ENCODE results near the gene GDAP2. TPM values are rescaled to one million over a fixed set of nuclear protein-coding genes. Genes with fewer than 3 reads are reported as not detected.

The GDAP2 gene
- total RNA-seq, 4 donors from 2014 or later, result 9.6 to 43.5 (median 31.5) TPM

DNA sequence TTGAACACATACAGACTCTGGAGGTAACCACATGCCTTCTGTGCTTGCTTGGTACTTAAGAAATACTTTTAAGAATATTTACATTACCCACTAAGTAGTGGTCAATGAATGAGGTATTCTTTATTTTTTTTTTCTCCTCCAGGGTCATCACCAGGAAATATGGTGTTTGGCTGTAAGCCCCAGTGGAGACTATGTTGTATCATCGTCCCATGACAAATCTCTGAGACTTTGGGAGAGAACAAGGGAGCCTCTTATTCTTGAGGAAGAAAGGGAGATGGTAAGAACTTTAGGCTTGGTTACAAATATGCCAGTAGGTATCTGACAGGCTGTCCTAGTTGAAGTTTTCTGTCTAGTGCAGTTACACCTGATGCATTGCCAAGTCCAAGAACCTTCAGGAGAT, 23.0 kb upstream of the GDAP2 start:
- Histone ChIP-seq H3K27me3 (no peaks in the 10 kb centered on the region), H3K4me1 (no peaks in the 10 kb centered on the region), H3K9me3 (no peaks in the 10 kb centered on the region), H3K27ac (no peak overlapping the region), H3K4me3 (no peak overlapping the region), H3K36me3 (peaks cover 0 to 93% (median 31%) of the 10 kb centered on the region in 4 donors)
- 92 to 100% methylated on average over 1 of the region's 1 CpG for WGBS, 2 donors (ENCODE audit: low coverage in 1 of 2)
- intact Hi-C loops (cut with DNase I; ENCODE audit: low total_unique reads) (no loop called here), in situ Hi-C loops (cut with MboI; ENCODE audit: low pct_ligation_motif_present in 1 of 4, low pct_unique_long_range_greater_than_20kb in 1 of 4, low sequenced_read_pairs in 3 of 4) (no loop called here)
- DNase-seq, result no peak
- TF ChIP-seq POLR2AphosphoS5 (IDR thresholded peaks at IDR 0.05) (no peak), POLR2A (IDR thresholded peaks at IDR 0.05) (no peak), EP300 (IDR thresholded peaks at IDR 0.05; ENCODE audit: low read depth) (no peak)
- TF ChIP-seq, protein P1, sequence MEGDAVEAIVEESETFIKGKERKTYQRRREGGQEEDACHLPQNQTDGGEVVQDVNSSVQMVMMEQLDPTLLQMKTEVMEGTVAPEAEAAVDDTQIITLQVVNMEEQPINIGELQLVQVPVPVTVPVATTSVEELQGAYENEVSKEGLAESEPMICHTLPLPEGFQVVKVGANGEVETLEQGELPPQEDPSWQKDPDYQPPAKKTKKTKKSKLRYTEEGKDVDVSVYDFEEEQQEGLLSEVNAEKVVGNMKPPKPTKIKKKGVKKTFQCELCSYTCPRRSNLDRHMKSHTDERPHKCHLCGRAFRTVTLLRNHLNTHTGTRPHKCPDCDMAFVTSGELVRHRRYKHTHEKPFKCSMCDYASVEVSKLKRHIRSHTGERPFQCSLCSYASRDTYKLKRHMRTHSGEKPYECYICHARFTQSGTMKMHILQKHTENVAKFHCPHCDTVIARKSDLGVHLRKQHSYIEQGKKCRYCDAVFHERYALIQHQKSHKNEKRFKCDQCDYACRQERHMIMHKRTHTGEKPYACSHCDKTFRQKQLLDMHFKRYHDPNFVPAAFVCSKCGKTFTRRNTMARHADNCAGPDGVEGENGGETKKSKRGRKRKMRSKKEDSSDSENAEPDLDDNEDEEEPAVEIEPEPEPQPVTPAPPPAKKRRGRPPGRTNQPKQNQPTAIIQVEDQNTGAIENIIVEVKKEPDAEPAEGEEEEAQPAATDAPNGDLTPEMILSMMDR (IDR thresholded peaks at IDR 0.05), result no peak

DNA sequence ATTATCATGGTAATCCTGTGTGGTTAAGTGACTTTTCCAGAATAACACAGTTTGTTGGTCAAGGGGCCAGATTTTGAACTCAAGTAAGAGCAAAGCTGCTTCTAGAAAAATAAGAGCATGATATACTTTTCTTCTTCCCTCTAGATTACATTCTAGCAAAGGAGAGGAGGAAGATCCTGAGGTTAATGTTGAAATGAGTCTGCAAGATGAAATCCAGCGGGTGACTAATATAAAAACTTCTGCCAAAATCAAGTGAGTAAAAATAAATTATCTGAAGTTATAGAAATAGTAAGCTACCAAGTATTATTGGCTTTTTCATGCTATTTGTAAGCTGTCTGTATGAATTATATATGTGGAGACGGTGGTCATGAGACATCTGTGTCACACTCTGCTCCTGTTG, 12.9 kb upstream of the GDAP2 start:
- no peak for DNase-seq
- Histone ChIP-seq H3K27me3 (no peaks in the 10 kb centered on the region), H3K4me1 (no peaks in the 10 kb centered on the region), H3K4me3 (no peak overlapping the region), H3K36me3 (peaks cover 0 to 78% (median 34%) of the 10 kb centered on the region in 4 donors), H3K9me3 (no peaks in the 10 kb centered on the region), H3K27ac (no peak overlapping the region)
- in situ Hi-C loops (cut with MboI; ENCODE audit: low pct_ligation_motif_present in 1 of 4, low pct_unique_long_range_greater_than_20kb in 1 of 4, low sequenced_read_pairs in 3 of 4), result no loop called here
- no peak for TF ChIP-seq POLR2AphosphoS5 (IDR thresholded peaks at IDR 0.05)
- TF ChIP-seq, protein P1 (IDR thresholded peaks at IDR 0.05), result no peak
- TF ChIP-seq EP300 (IDR thresholded peaks at IDR 0.05; ENCODE audit: low read depth), result no peak
- TF ChIP-seq POLR2A (IDR thresholded peaks at IDR 0.05), result no peak
- 88 to 97% methylated on average over 2 of the region's 2 CpGs for WGBS, 2 donors (ENCODE audit: low coverage in 1 of 2)
- intact Hi-C loops (cut with DNase I; ENCODE audit: low total_unique reads), result no loop called here

DNA sequence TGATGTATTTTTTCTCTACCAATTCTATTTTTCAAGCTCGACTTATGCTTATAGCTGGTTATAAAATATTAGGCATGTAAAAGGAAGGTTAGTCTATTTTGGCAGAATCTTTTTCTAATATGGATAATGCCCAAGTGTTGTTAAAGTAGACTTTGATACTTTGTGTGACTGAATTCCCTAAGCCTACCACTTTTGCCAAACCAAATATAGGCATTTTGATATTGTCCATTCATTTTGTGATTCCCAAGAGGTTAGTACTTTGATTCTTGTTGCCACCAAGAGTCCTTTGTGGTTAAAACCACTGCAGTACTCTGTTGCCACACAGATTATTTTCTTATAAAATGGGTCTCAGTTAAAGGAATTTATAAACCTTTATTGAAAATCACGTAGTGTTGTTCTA, 4.3 kb upstream of the GDAP2 start:
- TF ChIP-seq POLR2AphosphoS5 (IDR thresholded peaks at IDR 0.05), result no peak
- no peak for TF ChIP-seq POLR2A (IDR thresholded peaks at IDR 0.05)
- TF ChIP-seq, protein P1 (IDR thresholded peaks at IDR 0.05), result no peak
- no peak for TF ChIP-seq EP300 (IDR thresholded peaks at IDR 0.05; ENCODE audit: low read depth)
- no peak for DNase-seq
- peaks cover 0 to 31% (median 13%) of the 10 kb centered on the region in 4 donors for H3K36me3 ChIP-seq
- H3K4me1 ChIP-seq, result peaks cover 11 to 22% (median 13%) of the 10 kb centered on the region in 4 donors
- intact Hi-C loops (cut with DNase I; ENCODE audit: low total_unique reads) (no loop called here), in situ Hi-C loops (cut with MboI; ENCODE audit: low pct_ligation_motif_present in 1 of 4, low pct_unique_long_range_greater_than_20kb in 1 of 4, low sequenced_read_pairs in 3 of 4) (no loop called here)
- H3K27me3 ChIP-seq, result no peaks in the 10 kb centered on the region
- H3K27ac ChIP-seq, result no peak overlapping the region
- no peaks in the 10 kb centered on the region for H3K9me3 ChIP-seq
- H3K4me3 ChIP-seq, result no peak overlapping the region
- 90 to 93% methylated on average over 2 of the region's 2 CpGs for WGBS, 2 donors (ENCODE audit: low coverage in 1 of 2)

DNA sequence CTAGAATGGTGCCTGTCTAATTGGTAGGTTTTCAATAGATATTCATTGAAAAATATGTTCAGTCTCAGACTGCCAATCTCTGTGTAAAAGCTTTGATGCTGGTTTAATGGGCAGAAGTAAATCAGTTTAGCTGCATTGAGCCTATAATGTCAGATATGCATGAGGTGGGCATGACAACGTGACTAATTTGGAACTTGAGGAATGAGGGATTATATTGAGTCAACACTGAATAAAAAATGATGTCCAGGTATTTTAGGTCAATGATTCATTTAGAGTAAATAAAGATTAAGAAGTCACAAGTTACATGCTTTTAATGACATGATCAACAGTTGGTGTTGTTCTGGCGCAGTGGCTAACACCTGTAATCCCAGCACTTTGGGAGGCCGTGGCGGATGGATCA, 3.2 kb upstream of the GDAP2 start:
- TF ChIP-seq POLR2AphosphoS5 (IDR thresholded peaks at IDR 0.05), result no peak
- TF ChIP-seq, protein P1 (IDR thresholded peaks at IDR 0.05), result no peak
- no peak for TF ChIP-seq POLR2A (IDR thresholded peaks at IDR 0.05)
- TF ChIP-seq EP300 (IDR thresholded peaks at IDR 0.05; ENCODE audit: low read depth), result no peak
- intact Hi-C loops (cut with DNase I; ENCODE audit: low total_unique reads), result no loop called here
- Histone ChIP-seq H3K4me1 (peaks cover 16 to 33% (median 25%) of the 10 kb centered on the region in 4 donors), H3K27ac (no peak overlapping the region), H3K9me3 (no peaks in the 10 kb centered on the region), H3K4me3 (no peak overlapping the region), H3K36me3 (peaks cover 0 to 25% (median 10%) of the 10 kb centered on the region in 4 donors), H3K27me3 (no peaks in the 10 kb centered on the region)
- 50 to 93% methylated on average over 1 to 4 of the region's 4 CpGs for WGBS, 2 donors (ENCODE audit: low coverage in 1 of 2)
- DNase-seq, result no peak
- in situ Hi-C loops (cut with MboI; ENCODE audit: low pct_ligation_motif_present in 1 of 4, low pct_unique_long_range_greater_than_20kb in 1 of 4, low sequenced_read_pairs in 3 of 4), result no loop called here
